Stimulated activated CD4-positive, alpha-beta T cell treated with anti-CD3 and anti-CD28 coated beads, Interleukin-4, amount 100 ng/mL, for 48 hours (primary cell): Measurements from ENCODE around the gene MICOS13.

Experiments
- DNase-seq, 2 donors: peaks; one replicate each; pipeline ENCODE4 v3.0.0-alpha.2; 2020; ENCODE audit warnings: low read depth in 2 of 2

The MICOS13 gene

GRCh38 chr19:5628919-5629481 lies 51.3 kb downstream of the MICOS13 start:
- no peak for DNase-seq

GRCh38 chr19:5628461-5628860 lies 51.9 kb downstream of the MICOS13 start:
- no peak for DNase-seq
